Central memory CD8-positive, alpha-beta T cell (primary cell): ENCODE results near the gene PRKCA.
"Not testable (repeated sequence)": the region's sequence is repeated elsewhere in the genome, so short reads cannot be mapped to it uniquely, and the experiment has no call there.

Source experiments
- ATAC-seq: fragments of 150-1000 bp; cut with Tn5 transposase; replicated peaks from 2 replicates; pipeline ENCODE4 v1.10.0; 2022; ENCODE audit warnings: mild to moderate bottlenecking, moderate FRiP score, moderate number of reproducible peaks; ENCODE audit not compliant: poor library complexity, severe bottlenecking; ENCODE audit errors: extremely low read depth
- DNase-seq, 2 donors: peaks; one replicate each; pipeline ENCODE4 v3.0.0; 2021; ENCODE audit warnings: low spot score in 2 of 2
- H3K27ac Mint-ChIP-seq: one replicate; pipeline ENCODE4 v1.8.0; 2022; ENCODE audit warnings: low read depth, mild to moderate bottlenecking, moderate library complexity, mixed read lengths
- H3K27me3 Mint-ChIP-seq: one replicate; pipeline ENCODE4 v1.8.0; 2022; ENCODE audit warnings: mixed read lengths
- H3K36me3 Mint-ChIP-seq: one replicate; pipeline ENCODE4 v1.8.0; 2022; ENCODE audit warnings: mild to moderate bottlenecking, moderate library complexity, mixed read lengths; ENCODE audit not compliant: insufficient read depth
- H3K4me1 Mint-ChIP-seq: one replicate; pipeline ENCODE4 v1.8.0; 2022; ENCODE audit warnings: mixed read lengths
- H3K4me3 Mint-ChIP-seq: one replicate; pipeline ENCODE4 v1.8.0; 2022; ENCODE audit warnings: mild to moderate bottlenecking, moderate library complexity, mixed read lengths
- H3K9me3 Mint-ChIP-seq: one replicate; pipeline ENCODE4 v1.8.0; 2022; ENCODE audit warnings: mixed read lengths

Gene PRKCA

GRCh38 chr17:66466840-66467367 is 164.5 kb downstream of the PRKCA start:
- H3K27me3 Mint-ChIP-seq = no peaks in the 10 kb centered on the region
- no peaks in the 10 kb centered on the region for H3K36me3 Mint-ChIP-seq
- no peaks in the 10 kb centered on the region for H3K9me3 Mint-ChIP-seq
- ATAC-seq = no peak
- peak overlapping the region; percentile 12 for H3K4me3 Mint-ChIP-seq
- no peak overlapping the region for H3K27ac Mint-ChIP-seq
- H3K4me1 Mint-ChIP-seq = peaks cover 19% of the 10 kb centered on the region
- DNase-seq = no peak

- no peaks in the 10 kb centered on the region for H3K9me3 Mint-ChIP-seq
- no peak overlapping the region for H3K4me3 Mint-ChIP-seq
- peaks cover 19% of the 10 kb centered on the region for H3K4me1 Mint-ChIP-seq
- H3K27me3 Mint-ChIP-seq = no peaks in the 10 kb centered on the region
- ATAC-seq = no peak
- peaks cover 2% of the 10 kb centered on the region for H3K36me3 Mint-ChIP-seq
- DNase-seq = no peak
- H3K27ac Mint-ChIP-seq = no peak overlapping the region
Observed at GRCh38 chr17:66467766-66468165, 165.4 kb downstream of the PRKCA start.

- no peak overlapping the region for H3K4me3 Mint-ChIP-seq
- ATAC-seq = no peak
- H3K36me3 Mint-ChIP-seq = peaks cover 2% of the 10 kb centered on the region
- H3K27ac Mint-ChIP-seq = peak overlapping the region; percentile 29
- no peaks in the 10 kb centered on the region for H3K27me3 Mint-ChIP-seq
- no peak for DNase-seq
- no peaks in the 10 kb centered on the region for H3K9me3 Mint-ChIP-seq
- peaks cover 19% of the 10 kb centered on the region for H3K4me1 Mint-ChIP-seq
Observed at GRCh38 chr17:66468241-66469087, 166.1 kb downstream of the PRKCA start.

- Mint-ChIP-seq H3K9me3 (no peaks in the 10 kb centered on the region), H3K4me3 (no peak overlapping the region), H3K27ac (peak overlapping the region; percentile 29)
Observed at GRCh38 chr17:66469088-66469442, 166.7 kb downstream of the PRKCA start.

GRCh38 chr17:66469461-66469860 is 167.0 kb downstream of the PRKCA start:
- peak overlapping the region; percentile 29 for H3K27ac Mint-ChIP-seq
- no peak for DNase-seq
- no peak for ATAC-seq
- H3K27me3 Mint-ChIP-seq = no peaks in the 10 kb centered on the region
- peaks cover 2% of the 10 kb centered on the region for H3K36me3 Mint-ChIP-seq
- H3K4me3 Mint-ChIP-seq = no peak overlapping the region
- peaks cover 19% of the 10 kb centered on the region for H3K4me1 Mint-ChIP-seq
- H3K9me3 Mint-ChIP-seq = no peaks in the 10 kb centered on the region

More at GRCh38 chr17:66469088-66469442, 166.7 kb downstream of the PRKCA start:
- Mint-ChIP-seq H3K36me3 (peaks cover 2% of the 10 kb centered on the region), H3K27me3 (no peaks in the 10 kb centered on the region), H3K4me1 (peaks cover 19% of the 10 kb centered on the region)
- DNase-seq (no peak), ATAC-seq (no peak)

GRCh38 chr17:66469890-66470289 is 167.5 kb downstream of the PRKCA start:
- no peak overlapping the region for H3K27ac Mint-ChIP-seq
- no peaks in the 10 kb centered on the region for H3K9me3 Mint-ChIP-seq
- DNase-seq = no peak
- peaks cover 2% of the 10 kb centered on the region for H3K36me3 Mint-ChIP-seq
- no peak overlapping the region for H3K4me3 Mint-ChIP-seq
- H3K27me3 Mint-ChIP-seq = no peaks in the 10 kb centered on the region
- H3K4me1 Mint-ChIP-seq = peaks cover 19% of the 10 kb centered on the region
- no peak for ATAC-seq

GRCh38 chr17:66472123-66472522 is 169.7 kb downstream of the PRKCA start:
- H3K27ac Mint-ChIP-seq = no peak overlapping the region
- no peaks in the 10 kb centered on the region for H3K27me3 Mint-ChIP-seq
- no peak for ATAC-seq
- H3K36me3 Mint-ChIP-seq = peaks cover 2% of the 10 kb centered on the region
- H3K4me1 Mint-ChIP-seq = peaks cover 15% of the 10 kb centered on the region
- H3K4me3 Mint-ChIP-seq = no peak overlapping the region
- DNase-seq = no peak
- no peaks in the 10 kb centered on the region for H3K9me3 Mint-ChIP-seq

- peaks cover 2% of the 10 kb centered on the region for H3K4me1 Mint-ChIP-seq
- no peaks in the 10 kb centered on the region for H3K27me3 Mint-ChIP-seq
- DNase-seq (no peak), ATAC-seq (no peak)
- H3K9me3 Mint-ChIP-seq = no peaks in the 10 kb centered on the region
- H3K36me3 Mint-ChIP-seq = peaks cover 2% of the 10 kb centered on the region
- H3K27ac Mint-ChIP-seq = no peak overlapping the region
- no peak overlapping the region for H3K4me3 Mint-ChIP-seq
Observed at GRCh38 chr17:66474258-66474657, 171.8 kb downstream of the PRKCA start.

GRCh38 chr17:66474806-66475497 is 172.5 kb downstream of the PRKCA start:
- ATAC-seq (no peak), DNase-seq (no peak)
- H3K9me3 Mint-ChIP-seq = no peaks in the 10 kb centered on the region
- peaks cover 2% of the 10 kb centered on the region for H3K36me3 Mint-ChIP-seq
- H3K27ac Mint-ChIP-seq = no peak overlapping the region
- H3K27me3 Mint-ChIP-seq = no peaks in the 10 kb centered on the region
- H3K4me3 Mint-ChIP-seq = no peak overlapping the region
- no peaks in the 10 kb centered on the region for H3K4me1 Mint-ChIP-seq

GRCh38 chr17:66476014-66476413 is 173.6 kb downstream of the PRKCA start:
- H3K4me1 Mint-ChIP-seq = no peaks in the 10 kb centered on the region

GRCh38 chr17:66477615-66478283 is 175.3 kb downstream of the PRKCA start:
- ATAC-seq (no peak), DNase-seq (no peak)
- H3K4me1 Mint-ChIP-seq = no peaks in the 10 kb centered on the region
- H3K27me3 Mint-ChIP-seq = no peaks in the 10 kb centered on the region
- H3K27ac Mint-ChIP-seq = no peak overlapping the region
- no peaks in the 10 kb centered on the region for H3K9me3 Mint-ChIP-seq
- no peak overlapping the region for H3K4me3 Mint-ChIP-seq
- no peaks in the 10 kb centered on the region for H3K36me3 Mint-ChIP-seq

More at GRCh38 chr17:66476014-66476413, 173.6 kb downstream of the PRKCA start:
- no peak overlapping the region for H3K27ac Mint-ChIP-seq
- H3K27me3 Mint-ChIP-seq = no peaks in the 10 kb centered on the region
- no peak overlapping the region for H3K4me3 Mint-ChIP-seq
- H3K9me3 Mint-ChIP-seq = no peaks in the 10 kb centered on the region
- DNase-seq (no peak), ATAC-seq (no peak)
- H3K36me3 Mint-ChIP-seq = peaks cover 2% of the 10 kb centered on the region

GRCh38 chr17:66479230-66479889 is 176.9 kb downstream of the PRKCA start:
- H3K27ac Mint-ChIP-seq, H3K4me3 Mint-ChIP-seq, H3K36me3 Mint-ChIP-seq, H3K27me3 Mint-ChIP-seq, ATAC-seq, H3K9me3 Mint-ChIP-seq, H3K4me1 Mint-ChIP-seq, DNase-seq: not testable (repeated sequence)
